HG03442 (cell line): ENCODE measurements around the gene C16orf90.
"Not testable (repeated sequence)": the region's sequence is repeated elsewhere in the genome, so short reads cannot be mapped to it uniquely, and the experiment has no call there.

Source experiments
- ATAC-seq: cut with Tn5 transposase; IDR thresholded peaks from one replicate; pipeline ENCODE4 v1.9.1; 2021; ENCODE audit warnings: mild to moderate bottlenecking, moderate library complexity; ENCODE audit not compliant: unreplicated experiment

Gene C16orf90, protein sequence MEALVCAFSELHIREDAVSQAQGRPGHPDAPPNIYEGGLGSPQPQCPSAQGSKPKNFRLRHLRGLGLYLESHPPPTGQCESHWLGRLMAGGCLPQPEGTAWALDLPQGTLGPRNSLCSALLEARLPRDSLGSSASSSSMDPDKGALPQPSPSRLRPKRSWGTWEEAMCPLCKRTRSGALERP

DNA sequence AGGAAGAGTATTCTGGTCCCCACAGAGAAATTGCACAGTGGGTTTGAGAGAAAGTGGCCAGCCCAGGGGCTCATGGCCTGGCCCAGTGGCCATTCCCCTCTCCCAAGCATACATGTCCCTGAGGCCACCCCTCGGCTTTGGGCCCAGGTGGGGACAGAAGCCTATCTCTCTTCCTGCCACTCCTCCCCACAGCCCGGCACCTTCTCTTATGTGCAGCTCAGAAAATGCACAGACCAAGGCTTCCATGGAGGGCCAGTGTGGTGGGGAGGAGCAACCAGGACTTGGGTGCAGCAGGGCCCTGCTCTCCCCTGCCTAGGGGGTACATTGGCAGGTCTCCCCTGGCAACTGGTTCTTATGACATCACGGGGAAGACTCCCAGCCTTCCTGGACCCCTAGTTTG is at the start of gene C16orf90:
TSS of gene C16orf90 (minus strand) at position 314 of the 400 bp plus-strand sequence. CDS start at position 246, 68 bp downstream.
- no peak for ATAC-seq

GRCh38 chr16:3542601-3543373 is 47.5 kb upstream of the C16orf90 start:
- no peak for ATAC-seq

GRCh38 chr16:3541527-3542155 is 46.4 kb upstream of the C16orf90 start:
- ATAC-seq: no peak

DNA sequence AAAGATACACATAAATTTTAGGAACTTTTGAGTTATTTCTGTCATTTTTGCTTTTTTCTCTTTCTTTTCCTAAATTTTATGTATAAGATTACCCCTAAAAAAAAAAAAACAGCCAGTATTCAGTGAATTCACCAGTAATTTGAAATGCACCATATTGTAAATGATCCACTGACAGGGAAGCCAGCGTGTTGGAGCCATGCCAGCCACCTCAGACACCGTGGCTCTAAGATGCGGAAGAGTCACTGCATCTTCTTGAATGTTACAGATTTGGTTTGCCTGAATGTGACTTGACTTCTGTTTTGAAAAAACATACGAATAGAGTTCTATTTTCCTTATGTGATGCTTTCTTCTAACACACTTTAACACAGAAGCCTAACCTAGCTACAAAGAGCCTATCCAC is 42.9 kb upstream of the C16orf90 start:
- no peak for ATAC-seq

DNA sequence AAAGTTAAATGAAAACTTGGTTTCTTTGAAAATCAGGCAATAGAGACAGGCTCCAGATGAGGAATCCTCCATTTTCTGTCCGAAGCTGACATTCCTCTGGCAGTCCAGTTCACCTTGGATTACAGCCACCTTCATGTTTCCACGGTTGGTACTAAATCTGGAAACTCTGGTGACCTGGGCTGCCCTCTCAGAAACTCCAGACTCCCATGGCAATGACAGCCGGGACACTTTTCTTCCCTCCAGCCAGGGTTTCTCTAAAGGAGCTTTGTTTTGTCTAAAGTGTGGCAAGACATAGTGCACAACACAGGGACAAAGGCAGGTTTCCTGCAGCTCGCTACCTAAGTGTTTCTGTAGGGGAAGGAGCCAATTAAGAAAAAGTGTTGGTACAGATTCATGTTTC is 41.6 kb upstream of the C16orf90 start:
- ATAC-seq: no peak

- ATAC-seq: no peak
These were observed 41.0 kb upstream of the C16orf90 start for GRCh38 chr16:3536271-3536731.

DNA sequence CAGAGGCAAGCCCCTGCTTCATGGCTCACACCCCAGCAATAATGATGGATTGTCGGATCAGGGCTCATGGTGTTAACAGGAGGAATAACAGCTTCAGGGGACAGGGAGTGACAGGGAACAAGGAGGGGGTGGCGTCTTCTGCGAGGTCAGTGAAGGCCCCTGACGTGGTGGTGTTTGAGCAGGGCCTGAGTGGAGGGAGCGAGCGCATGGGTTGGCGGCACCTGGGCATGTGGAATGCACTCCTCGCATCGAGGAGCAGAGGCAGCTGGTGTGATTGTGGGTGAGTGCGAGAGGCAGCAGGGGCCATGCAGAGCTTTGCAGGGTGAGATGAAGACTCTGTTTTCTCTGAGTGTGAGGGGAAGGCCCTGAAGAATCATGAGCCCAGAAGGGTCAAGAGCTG is 38.8 kb upstream of the C16orf90 start:
- no peak for ATAC-seq

- no peak for ATAC-seq
These were observed 37.5 kb upstream of the C16orf90 start for GRCh38 chr16:3532741-3533140.

DNA sequence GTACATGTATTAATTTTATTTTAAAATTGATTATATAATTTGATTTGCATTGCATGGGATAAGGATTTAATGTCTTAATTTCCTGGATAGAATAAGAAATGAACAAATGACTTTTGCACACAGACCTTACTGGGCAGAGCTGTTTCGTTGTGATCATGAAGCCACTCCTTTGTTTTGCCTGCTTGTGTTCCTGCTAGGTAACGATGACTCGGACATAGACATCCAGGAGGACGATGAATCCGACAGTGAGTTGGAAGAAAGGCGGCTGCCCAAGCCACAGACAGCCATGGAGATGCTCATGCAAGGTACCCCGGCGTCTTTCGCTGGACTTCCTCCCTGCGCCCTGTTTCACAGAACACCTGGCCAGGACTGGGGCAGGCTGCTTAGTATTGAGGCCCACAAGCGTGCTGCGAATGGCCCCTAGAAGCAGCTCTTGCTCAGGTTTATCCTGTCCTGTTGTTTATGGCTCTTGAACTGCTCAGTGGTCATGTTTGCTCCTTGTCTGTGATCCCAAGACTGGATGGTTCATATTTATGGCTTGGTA is 35.2 kb upstream of the C16orf90 start:
- ATAC-seq: no peak

GRCh38 chr16:3529175-3529574 is 33.9 kb upstream of the C16orf90 start:
- ATAC-seq: no peak

DNA sequence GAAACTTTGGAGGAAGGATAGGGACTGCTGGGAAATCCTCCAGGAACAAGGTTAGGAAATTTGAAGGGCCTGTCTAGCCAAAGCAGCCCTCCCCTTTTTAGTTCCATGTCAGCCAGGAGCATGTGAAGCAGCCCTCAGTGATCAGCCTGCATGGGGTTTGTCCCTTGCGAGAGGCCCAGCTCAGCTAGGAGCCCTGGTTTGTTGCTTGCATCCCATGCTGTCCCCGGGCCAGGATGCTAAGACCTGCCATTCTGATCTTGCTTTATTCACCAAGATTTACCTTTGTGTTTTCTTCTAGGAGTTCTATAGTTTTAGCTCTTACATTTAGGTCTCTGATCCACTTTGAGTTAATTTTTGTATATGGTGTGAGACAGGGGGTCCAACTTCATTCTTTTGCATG is 33.1 kb upstream of the C16orf90 start:
- ATAC-seq: no peak

GRCh38 chr16:3527216-3527829 is 32.0 kb upstream of the C16orf90 start:
- ATAC-seq: not testable (repeated sequence)

GRCh38 chr16:3525951-3526350 is 30.7 kb upstream of the C16orf90 start:
- no peak for ATAC-seq

GRCh38 chr16:3523281-3523680 is 28.0 kb upstream of the C16orf90 start:
- ATAC-seq: no peak

DNA sequence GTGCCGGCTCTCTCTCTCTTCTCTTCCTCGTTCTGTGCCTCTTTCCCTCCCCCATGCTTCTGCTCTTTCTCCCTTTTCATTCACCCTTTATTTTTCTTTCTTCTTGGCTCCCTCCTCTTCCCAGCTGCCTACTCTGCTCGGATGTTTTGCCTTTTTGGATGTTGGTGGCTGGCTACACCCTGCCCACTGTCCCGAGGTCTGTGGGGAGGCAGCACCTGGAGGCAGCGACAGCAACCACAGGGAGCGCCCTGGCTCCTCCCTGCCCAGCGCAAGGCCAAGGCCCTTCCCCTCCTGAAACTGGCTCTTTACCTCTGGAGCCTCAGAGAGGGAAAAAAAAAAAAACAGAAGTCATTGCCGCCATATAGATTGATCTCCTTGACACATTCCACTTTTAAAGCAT is 25.6 kb upstream of the C16orf90 start:
- ATAC-seq: no peak

- ATAC-seq: no peak
These were observed 25.1 kb upstream of the C16orf90 start for GRCh38 chr16:3520413-3520812.

DNA sequence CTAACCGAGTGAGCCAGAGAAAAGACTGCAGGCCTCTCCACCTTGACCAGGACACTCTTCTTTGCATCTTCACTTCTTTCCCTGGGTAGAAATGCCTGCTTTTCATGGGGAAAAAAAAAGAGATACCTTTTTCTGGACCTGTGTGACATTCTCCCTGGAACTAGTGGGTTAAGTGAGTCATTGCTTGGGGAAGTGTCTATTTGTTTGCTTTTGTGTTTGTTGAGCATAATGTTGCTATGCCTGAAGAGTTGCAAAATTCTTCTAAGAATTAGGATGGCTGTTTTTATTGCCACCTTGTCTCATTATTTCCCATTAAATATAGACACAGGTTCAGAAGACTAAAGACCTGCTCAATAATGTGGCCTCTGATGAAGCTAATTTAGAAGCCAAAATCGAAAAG is 24.3 kb upstream of the C16orf90 start:
- no peak for ATAC-seq

GRCh38 chr16:3518986-3519348 is 23.7 kb upstream of the C16orf90 start:
- ATAC-seq: no peak

- no peak for ATAC-seq
These were observed 23.1 kb upstream of the C16orf90 start for GRCh38 chr16:3518292-3518985.

DNA sequence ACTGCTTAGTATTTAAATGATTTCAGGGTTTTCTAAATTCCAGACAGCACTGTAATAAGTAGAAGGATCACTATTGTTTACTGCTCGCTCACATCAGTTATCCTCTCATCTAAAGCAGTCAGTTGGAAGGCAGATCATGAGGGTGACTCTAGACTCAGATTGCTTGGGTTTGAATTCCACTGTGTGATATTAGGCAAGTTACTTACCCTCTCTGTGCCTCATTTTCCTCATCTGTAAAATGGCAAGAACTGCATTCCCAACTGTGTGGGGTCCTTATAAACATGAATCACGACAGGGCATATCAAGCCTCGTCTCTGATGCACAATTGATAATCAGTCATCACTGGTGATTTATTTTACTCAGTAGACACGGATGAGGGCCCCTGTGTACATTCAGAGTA is 20.6 kb upstream of the C16orf90 start:
- ATAC-seq: no peak

DNA sequence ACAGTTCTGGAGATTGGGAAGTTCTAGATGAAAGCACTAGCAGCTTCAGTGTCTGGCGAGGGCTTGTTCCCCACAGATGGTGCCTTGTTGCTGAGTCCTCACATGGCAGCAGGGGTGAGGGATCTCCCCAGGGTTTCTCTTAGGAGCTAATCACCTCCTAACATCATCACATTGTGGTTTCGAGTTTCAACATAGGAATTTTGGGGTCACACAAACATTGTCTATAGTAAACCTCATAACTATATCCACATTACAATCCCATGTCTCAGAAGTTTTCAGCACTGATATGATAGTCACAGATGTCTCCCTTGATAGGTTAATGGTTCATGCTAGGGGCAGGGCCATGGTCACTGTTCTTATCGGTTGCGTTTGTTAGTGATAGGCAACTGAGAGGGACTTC is 19.3 kb upstream of the C16orf90 start:
- ATAC-seq: no peak
